Osteoblast (primary cell): ENCODE data around the gene PIGP. TPM values are rescaled to one million over a fixed set of nuclear protein-coding genes. Genes with fewer than 3 reads are reported as not detected.

ENCODE experiments used
- DNase-seq: peaks from one replicate; pipeline ENCODE4 v3.0.0; 2011; ENCODE audit warnings: low spot score, mixed read lengths; ENCODE audit not compliant: insufficient read length; ENCODE audit errors: missing footprints
- H2AFZ ChIP-seq: 2 replicates; pipeline ENCODE4 v1.6.0; 2011; ENCODE audit warnings: mild to moderate bottlenecking, low read length
- H3K27ac ChIP-seq: 2 replicates; pipeline ENCODE4 v1.5.1; 2011; ENCODE audit warnings: mild to moderate bottlenecking, low read depth, low read length, moderate library complexity
- H3K27me3 ChIP-seq: 2 replicates; pipeline ENCODE4 v1.6.0; 2012; ENCODE audit warnings: mild to moderate bottlenecking, control low read depth, inconsistent platforms, low read length, moderate library complexity; ENCODE audit not compliant: insufficient read depth
- H3K36me3 ChIP-seq: 2 replicates; pipeline ENCODE4 v1.5.1; 2011; ENCODE audit warnings: mild to moderate bottlenecking, low read length, control low read depth, moderate library complexity; ENCODE audit not compliant: insufficient read depth
- H3K4me1 ChIP-seq: 2 replicates; pipeline ENCODE4 v1.5.1; 2011; ENCODE audit warnings: mild to moderate bottlenecking, low read length, control low read depth, moderate library complexity; ENCODE audit not compliant: insufficient read depth
- H3K4me2 ChIP-seq: 2 replicates; pipeline ENCODE4 v1.6.0; 2011; ENCODE audit warnings: mild to moderate bottlenecking, low read length; ENCODE audit not compliant: insufficient read depth
- H3K4me3 ChIP-seq: fragments of 200-600 bp; sonication (generic); 3 replicates; pipeline ENCODE4 v1.5.1; 2012; ENCODE audit warnings: mild to moderate bottlenecking, low read length, inconsistent platforms; ENCODE audit not compliant: insufficient read depth
- H3K79me2 ChIP-seq: 2 replicates; pipeline ENCODE4 v1.6.0; 2012; ENCODE audit warnings: mild to moderate bottlenecking, low read length, control low read depth, inconsistent platforms; ENCODE audit not compliant: insufficient read depth
- H3K9me3 ChIP-seq: 2 replicates; pipeline ENCODE4 v1.5.1; 2011; ENCODE audit warnings: low read depth, low read length, control low read depth
- H4K20me1 ChIP-seq: 2 replicates; pipeline ENCODE4 v1.6.0; 2012; ENCODE audit warnings: mild to moderate bottlenecking, low read length, control low read depth; ENCODE audit not compliant: insufficient read depth
- CTCF ChIP-seq: IDR thresholded peaks from 2 replicates; pipeline ENCODE4 v1.5.1; 2011; ENCODE audit warnings: mild to moderate bottlenecking, low read depth, low read length, moderate library complexity; ENCODE audit errors: extremely low read depth
- total RNA-seq: library from RNA; depleted of rRNA; stranded (reverse); fragments of >200 nt; gene quantifications from 2 replicates; pipeline ENCODE4 v1.2.3, GENCODE V29; 2012

The PIGP gene
- total RNA-seq, 1 donor = 2.5 TPM

GRCh38 chr21:37088186-37088735, 15.4 kb upstream of the PIGP start:
- no peak overlapping the region for H3K4me2 ChIP-seq
- H3K4me1 ChIP-seq = peaks cover 3% of the 10 kb centered on the region
- H3K27me3 ChIP-seq = no peaks in the 10 kb centered on the region
- no peaks in the 10 kb centered on the region for H3K9me3 ChIP-seq
- H3K4me3 ChIP-seq = no peak overlapping the region
- peaks cover 19% of the 10 kb centered on the region for H3K36me3 ChIP-seq
- no peak for DNase-seq
- peaks cover 84% of the 10 kb centered on the region for H3K79me2 ChIP-seq
- no peak overlapping the region for H2AFZ ChIP-seq
- no peak overlapping the region for H3K27ac ChIP-seq
- peaks cover 60% of the 10 kb centered on the region for H4K20me1 ChIP-seq
- TF ChIP-seq CTCF = no peak

GRCh38 chr21:37087188-37087587, 14.3 kb upstream of the PIGP start:
- TF ChIP-seq CTCF = peak; percentile 65
- H3K79me2 ChIP-seq = peaks cover 91% of the 10 kb centered on the region
- H3K27ac ChIP-seq = peak overlapping the region; percentile 18
- H3K4me3 ChIP-seq = no peak overlapping the region
- peaks cover 16% of the 10 kb centered on the region for H3K36me3 ChIP-seq
- H4K20me1 ChIP-seq = peaks cover 70% of the 10 kb centered on the region
- H3K4me1 ChIP-seq = peaks cover 3% of the 10 kb centered on the region
- H3K9me3 ChIP-seq = no peaks in the 10 kb centered on the region
- H2AFZ ChIP-seq = no peak overlapping the region
- no peak overlapping the region for H3K4me2 ChIP-seq
- no peak for DNase-seq
- no peaks in the 10 kb centered on the region for H3K27me3 ChIP-seq

GRCh38 chr21:37085726-37086125, 12.9 kb upstream of the PIGP start:
- peaks cover 96% of the 10 kb centered on the region for H3K79me2 ChIP-seq
- no peak for TF ChIP-seq CTCF
- no peak overlapping the region for H3K27ac ChIP-seq

GRCh38 chr21:37082856-37083528, 10.1 kb upstream of the PIGP start:
- H3K4me1 ChIP-seq = peaks cover 3% of the 10 kb centered on the region
- TF ChIP-seq CTCF = no peak
- H4K20me1 ChIP-seq = peaks cover 76% of the 10 kb centered on the region
- no peak for DNase-seq
- H3K79me2 ChIP-seq = peaks cover 94% of the 10 kb centered on the region
- H3K9me3 ChIP-seq = no peaks in the 10 kb centered on the region
- no peak overlapping the region for H3K4me3 ChIP-seq
- no peak overlapping the region for H3K27ac ChIP-seq
- no peak overlapping the region for H3K4me2 ChIP-seq
- H3K27me3 ChIP-seq = no peaks in the 10 kb centered on the region
- H3K36me3 ChIP-seq = peaks cover under 1% of the 10 kb centered on the region
- H2AFZ ChIP-seq = no peak overlapping the region

More at GRCh38 chr21:37085726-37086125, 12.9 kb upstream of the PIGP start:
- no peak for DNase-seq
- Histone ChIP-seq H2AFZ (no peak overlapping the region), H3K36me3 (peaks cover 12% of the 10 kb centered on the region), H4K20me1 (peaks cover 78% of the 10 kb centered on the region), H3K4me3 (no peak overlapping the region), H3K4me1 (peaks cover 3% of the 10 kb centered on the region), H3K4me2 (no peak overlapping the region), H3K9me3 (no peaks in the 10 kb centered on the region), H3K27me3 (no peaks in the 10 kb centered on the region)
